GM12801 (cell line): ENCODE results near the gene TTC13.

Source experiments
- CTCF ChIP-seq: IDR thresholded peaks from one replicate; pipeline ENCODE4 v1.5.1; 2011; ENCODE audit warnings: control low read depth; ENCODE audit not compliant: insufficient read length; ENCODE audit errors: extremely low read depth

The TTC13 gene

GRCh38 chr1:231011360-231011759 lies 32.7 kb upstream of the TTC13 start:
- TF ChIP-seq CTCF, result no peak

GRCh38 chr1:231001892-231002291 lies 23.2 kb upstream of the TTC13 start:
- TF ChIP-seq CTCF, result no peak

- no peak for TF ChIP-seq CTCF
Measured at GRCh38 chr1:231000639-231001038, 22.0 kb upstream of the TTC13 start.

GRCh38 chr1:231000201-231000600 lies 21.5 kb upstream of the TTC13 start:
- no peak for TF ChIP-seq CTCF

GRCh38 chr1:230994860-230995259 lies 16.2 kb upstream of the TTC13 start:
- TF ChIP-seq CTCF, result no peak

GRCh38 chr1:230992100-230992774 lies 13.6 kb upstream of the TTC13 start:
- no peak for TF ChIP-seq CTCF

GRCh38 chr1:230987448-230987847 lies 8.8 kb upstream of the TTC13 start:
- no peak for TF ChIP-seq CTCF
